Bone marrow (tissue), 2 donors: ENCODE measurements around the gene NDRG3.
"Not testable (repeated sequence)": the region's sequence is repeated elsewhere in the genome, so short reads cannot be mapped to it uniquely, and the experiment has no call there.

ENCODE experiments used
- DNase-seq, 2 donors: peaks; one replicate each; lab custom pipeline; 2025; lab: John Stamatoyannopoulos, UW

NDRG3 gene

DNA sequence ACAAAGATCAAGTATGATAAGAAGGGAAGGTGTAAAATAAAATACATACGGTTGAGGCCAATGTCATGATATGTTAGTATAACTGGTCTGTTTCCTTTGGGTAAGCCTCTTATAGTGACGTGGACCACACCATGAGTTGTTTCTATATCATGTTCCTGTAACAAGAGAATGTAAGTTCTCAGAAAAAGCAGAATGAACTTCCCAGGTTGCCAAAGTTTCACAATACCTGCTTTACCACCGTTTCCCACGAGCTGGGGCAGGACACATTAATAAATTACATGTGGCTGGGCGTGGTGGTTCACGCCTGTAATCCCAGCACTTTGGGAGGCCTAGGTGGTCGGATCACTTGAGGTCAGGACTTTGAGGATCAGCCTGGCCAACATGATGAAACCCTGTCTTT, 57.3 kb downstream of the NDRG3 start:
- DNase-seq: no peak

DNA sequence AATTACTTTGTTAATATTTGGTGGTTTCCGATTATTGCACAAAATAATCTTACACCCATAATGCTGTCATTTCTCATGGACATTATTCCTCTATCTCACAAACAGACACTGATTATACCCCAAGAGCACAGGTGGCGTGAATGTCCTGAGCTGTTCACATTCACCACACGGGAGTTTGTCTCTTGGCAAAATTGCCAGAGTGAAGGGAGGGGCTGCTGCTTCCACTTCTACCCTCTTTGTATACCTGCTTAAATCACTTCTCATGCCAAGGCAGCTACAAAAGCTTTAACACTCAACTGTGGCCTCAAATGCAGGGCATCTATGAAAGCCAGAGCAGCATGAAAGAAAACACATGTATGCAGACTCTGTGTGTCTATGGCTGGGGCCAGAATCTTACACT, 58.0 kb downstream of the NDRG3 start:
- no peak for DNase-seq

DNA sequence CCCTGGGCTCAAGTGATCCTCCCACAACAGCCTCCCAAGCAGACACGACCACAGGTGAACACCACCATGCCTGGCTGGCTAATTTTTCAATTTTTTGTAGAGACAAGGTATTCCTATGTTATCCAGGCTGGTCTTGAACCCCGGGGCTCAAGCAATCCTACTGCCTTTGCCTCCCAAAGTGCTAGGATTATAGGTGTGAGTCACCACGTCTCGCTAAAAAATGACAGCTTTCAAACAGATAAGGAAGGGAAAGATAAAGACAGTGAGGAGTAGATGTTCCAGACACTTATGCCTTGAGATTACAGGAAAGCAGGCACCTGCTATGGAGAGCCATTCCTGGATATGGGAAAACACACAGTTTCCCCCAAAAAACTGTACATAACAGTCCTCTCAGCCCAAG, 58.9 kb downstream of the NDRG3 start:
- no peak for DNase-seq

DNA sequence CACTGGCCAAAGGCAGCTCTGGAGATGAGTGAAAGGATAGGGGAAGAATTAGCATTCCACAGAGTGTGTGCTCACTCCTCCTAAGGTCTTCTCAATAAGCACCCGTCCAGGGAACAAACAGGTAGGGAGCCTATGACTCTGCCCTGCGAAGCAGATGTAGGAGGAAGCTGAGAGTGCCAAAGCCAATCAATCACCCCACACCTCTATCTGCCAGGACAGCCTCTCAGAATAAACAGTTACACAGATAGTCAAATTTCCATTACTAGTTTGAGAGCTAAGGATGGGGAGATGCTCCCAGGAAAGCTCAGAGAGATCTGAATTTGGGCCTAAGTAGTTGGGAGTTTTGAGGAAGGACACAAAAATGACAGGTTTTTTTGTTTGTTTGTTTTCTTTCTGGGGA, 59.4 kb downstream of the NDRG3 start:
- DNase-seq: no peak

DNA sequence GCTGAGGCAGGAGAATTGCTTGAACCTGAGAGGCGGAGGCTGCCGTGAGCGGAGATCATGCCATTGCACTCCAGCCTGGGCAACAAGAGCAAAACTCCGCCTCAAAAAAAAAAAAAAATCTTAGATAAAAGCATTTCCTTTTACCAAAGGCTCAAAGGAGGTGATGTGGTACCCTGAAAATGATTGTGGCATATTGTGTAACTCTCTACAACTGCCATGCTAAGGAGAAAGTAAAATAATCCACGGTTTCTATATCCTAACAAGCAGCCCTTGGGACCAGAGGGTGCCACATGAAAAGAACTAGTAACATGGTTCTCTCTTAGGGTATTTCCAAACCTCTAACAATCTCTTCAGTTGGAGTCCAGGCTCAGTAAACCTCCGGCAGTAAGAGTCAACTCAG, 61.1 kb downstream of the NDRG3 start:
- no peak for DNase-seq

DNA sequence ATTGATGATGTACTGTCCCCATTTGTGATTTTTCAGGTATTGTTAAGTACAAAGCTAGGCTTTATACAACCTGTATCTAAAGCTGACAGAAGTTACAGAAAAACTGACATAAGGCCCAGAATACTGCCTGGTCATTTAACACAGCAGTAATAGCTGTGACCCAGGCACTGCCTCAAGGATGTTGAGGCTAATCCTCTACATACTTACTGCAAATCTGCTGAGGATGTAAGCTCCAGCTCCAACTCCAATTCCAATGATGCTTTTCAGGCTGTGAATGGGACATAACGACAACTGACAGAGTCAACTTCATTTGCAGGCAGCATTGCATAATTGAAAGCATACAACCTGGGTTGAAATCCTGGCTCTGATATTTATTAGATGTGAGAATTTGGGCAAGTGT, 63.6 kb downstream of the NDRG3 start:
- no peak for DNase-seq

DNA sequence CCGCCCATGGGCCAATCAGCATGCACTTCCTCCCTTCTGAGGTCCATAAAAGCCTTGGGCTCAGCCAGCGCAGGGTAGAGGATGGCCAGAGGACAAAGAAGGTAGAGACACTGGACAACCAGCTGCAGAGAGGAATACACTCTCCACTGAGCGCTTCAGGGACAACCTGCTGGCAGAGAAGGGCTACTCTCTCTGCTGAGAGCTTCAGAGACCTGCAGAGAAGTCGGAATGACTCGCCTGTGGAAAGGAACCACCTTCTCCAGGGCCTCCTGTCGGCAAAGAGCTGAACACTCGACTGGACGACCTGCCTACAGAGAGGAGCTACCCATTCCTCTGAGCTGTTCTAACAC, 68.5 kb downstream of the NDRG3 start:
- no peak for DNase-seq

- no peak for DNase-seq
These were observed 69.0 kb downstream of the NDRG3 start for GRCh38 chr20:36676701-36677421.

DNA sequence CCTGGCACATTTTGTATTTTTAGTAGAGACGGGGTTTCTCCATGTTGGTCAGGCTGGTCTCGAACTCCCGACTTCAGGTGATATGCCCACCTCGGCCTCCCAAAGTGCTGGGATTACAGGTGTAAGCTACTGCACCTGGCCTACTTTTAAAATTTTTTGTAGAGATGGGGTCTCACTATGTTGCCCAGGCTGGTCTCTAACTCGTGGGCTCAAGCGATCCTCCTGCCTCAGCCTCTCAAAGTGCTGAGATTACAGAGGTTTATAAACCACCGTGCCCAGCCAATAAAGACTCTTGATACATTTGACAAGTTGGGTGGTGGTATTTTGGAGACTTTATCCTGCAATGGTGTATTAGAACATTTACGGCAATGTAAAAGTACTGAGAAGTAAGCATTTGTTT, 70.3 kb downstream of the NDRG3 start:
- not testable (repeated sequence) for DNase-seq

DNA sequence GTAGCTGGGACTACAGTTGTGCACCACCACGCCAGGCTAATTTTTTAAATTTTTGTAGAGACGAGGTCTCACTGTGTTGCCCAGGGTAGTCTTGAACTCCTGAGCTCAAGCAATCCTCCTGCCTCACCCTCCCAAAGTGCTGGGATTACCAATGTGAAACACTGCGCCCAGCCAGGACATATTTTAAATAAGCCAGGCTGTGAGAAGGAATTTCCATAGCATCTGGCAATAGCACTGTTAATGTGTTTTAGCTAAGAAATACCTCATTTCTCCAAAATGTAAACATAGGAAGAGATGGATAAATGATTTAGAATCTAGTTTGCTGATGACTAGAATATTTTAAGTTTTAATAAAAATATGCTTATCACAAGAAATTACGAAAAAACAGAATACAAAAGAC, 72.9 kb downstream of the NDRG3 start:
- DNase-seq: no peak

DNA sequence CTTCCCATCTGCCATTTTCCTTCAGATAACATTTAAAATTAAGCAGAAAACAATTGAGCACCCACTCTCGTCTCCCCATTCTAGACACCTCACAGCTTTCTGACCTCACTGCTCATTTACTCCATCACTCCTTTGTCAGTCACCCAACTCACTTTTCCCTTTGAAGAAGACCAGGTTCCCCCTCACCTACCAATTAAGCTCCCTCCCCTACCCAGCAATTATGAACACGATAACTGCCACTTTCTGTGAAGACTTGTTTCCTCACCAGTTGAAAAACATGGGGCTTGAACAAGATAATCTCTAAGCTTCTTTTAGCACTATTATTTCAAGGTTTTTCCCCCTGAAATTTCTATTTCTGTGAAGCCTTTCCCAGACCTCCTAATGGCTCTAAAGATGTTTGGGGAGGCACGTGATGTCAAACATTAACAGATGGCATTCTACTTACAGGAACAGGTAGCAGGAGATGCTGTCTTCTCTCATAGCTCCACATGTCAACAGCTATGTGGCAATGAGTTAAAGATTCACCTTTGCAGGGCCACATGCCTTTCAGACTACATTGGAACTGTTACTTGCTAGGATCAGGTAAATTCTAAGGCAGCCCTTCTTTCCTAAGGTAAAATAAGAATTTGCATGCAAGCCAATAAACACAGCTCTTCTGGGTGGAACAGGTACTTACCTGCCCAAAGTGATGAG, 75.1 kb downstream of the NDRG3 start:
- no peak for DNase-seq

- no peak for DNase-seq
These were observed 79.6 kb downstream of the NDRG3 start for GRCh38 chr20:36666181-36666740.

GRCh38 chr20:36663031-36663430, 82.9 kb downstream of the NDRG3 start:
- peak in 1 of 2 donors; percentile 5 for DNase-seq

DNA sequence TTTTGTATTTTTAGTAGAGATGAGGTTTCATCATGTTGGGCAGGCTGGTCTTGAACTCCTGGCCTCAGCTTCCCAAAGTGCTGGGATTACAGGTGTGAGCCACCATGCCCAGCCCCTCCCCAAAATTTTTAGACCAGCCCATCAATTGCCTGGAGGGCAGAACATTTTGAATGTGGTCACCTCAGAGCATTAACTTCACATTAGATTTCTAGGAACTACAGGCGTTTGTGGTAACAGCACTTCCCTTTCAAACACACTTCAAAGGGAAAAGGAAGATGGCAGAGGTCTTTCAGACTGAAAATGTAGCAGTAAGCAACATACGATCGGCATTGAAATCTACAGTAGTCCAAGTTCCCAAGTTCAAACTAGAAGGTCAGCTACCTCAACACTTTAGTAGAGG, 87.6 kb downstream of the NDRG3 start:
- DNase-seq: peak in 1 of 2 donors; percentile 30

DNA sequence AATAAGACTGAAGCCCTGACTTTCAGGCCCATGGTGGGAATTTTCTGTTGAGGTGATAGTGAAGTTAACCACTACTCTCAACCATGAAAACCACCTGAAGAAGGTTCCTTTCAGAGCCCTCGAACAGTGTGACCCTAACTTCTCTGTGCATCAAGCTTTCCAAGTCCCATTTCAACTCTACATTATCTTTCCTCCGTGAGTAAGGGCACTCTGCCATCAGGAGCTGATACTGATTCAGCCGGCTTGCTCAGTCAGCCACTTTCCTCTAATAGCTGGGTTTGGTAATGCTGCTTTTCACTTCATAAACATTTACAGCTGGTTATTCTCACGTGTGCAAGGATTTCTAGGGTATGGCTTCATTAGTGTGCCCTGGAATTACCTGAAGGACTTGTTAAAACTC, 89.2 kb downstream of the NDRG3 start:
- DNase-seq: no peak

GRCh38 chr20:36655004-36655403, 90.9 kb downstream of the NDRG3 start:
- no peak for DNase-seq

GRCh38 chr20:36654506-36654905, 91.4 kb downstream of the NDRG3 start:
- no peak for DNase-seq

DNA sequence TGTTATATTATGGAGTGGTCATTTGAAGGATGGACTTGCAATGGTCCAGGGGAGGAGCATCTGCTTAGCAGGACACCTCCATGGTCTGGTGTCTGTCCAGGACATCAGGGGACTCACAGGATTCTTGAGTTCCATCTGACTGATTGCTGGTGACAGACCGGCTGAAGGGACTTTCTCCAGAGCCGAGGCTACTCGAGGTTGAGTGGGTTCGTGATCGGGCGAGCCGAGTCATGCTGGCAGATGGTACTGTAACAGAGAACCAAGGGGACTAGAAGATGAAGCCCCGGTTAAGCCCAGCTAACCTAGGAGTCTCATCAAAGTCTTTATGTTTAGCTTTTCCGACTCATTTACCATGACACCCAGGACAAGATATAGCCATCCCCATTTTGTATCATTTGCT, 92.4 kb downstream of the NDRG3 start:
- DNase-seq: no peak

DNA sequence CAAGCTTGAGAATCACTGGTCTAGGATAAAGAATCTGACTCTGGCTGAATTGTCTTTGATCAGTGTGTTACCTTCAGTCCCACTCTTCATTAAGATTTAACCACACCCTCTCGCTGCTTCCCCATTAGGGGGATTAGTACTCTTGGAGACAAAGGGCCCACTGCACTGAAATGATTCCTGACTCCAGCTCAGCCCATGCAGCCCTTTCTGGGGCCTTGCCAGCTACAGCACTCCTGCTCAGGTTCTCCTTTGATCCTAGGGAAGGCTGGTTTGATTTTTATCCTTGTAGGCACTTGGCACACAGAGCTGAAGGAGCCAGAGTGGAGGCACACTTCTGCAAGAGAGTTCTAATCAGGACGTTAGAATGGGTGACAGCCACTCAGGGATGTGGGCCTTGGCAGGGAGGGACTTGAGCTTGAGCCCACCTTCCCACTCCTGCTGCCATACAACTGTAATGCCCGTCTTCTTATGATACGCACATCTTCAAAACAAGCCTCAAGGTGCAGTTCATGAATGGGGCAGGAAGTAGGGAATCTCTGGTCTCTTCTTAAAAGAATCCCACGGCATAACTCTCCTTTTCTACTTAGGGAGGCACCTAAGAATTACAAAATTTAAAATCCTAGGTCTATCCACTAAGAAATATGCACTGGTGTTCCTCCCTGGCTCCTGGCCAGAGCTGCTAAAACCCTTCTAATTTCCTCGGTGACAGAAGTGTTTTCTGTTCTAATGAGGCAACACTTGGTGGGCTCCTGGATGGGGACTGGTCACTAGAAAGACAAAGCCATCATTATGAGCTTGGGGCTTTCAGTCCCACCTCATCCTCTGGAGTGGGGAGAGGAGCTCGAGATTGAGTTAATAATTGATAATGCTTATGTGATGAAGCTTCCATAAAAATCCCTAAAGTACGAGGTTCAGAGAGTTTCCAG, 98.4 kb downstream of the NDRG3 start:
- DNase-seq: no peak

DNA sequence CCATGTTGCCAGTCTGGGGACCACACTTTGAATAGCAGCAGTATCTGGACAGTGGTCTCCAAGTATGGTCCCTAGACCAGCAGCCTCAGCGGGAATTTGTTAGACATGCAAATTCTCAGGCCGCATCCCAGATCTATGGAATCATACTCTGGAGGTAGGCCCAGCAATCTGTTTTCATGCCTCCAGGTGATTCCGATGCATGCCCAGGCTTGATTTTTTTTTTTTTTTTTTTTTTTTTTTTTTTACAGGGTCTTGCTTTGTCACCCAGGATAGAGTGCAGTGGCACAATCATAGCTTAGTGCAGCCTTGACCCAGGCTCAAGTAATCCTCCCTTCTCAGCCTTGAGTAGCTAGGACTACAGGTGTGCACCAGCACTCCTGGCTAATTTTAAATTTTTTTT, 99.2 kb downstream of the NDRG3 start:
- no peak for DNase-seq

DNA sequence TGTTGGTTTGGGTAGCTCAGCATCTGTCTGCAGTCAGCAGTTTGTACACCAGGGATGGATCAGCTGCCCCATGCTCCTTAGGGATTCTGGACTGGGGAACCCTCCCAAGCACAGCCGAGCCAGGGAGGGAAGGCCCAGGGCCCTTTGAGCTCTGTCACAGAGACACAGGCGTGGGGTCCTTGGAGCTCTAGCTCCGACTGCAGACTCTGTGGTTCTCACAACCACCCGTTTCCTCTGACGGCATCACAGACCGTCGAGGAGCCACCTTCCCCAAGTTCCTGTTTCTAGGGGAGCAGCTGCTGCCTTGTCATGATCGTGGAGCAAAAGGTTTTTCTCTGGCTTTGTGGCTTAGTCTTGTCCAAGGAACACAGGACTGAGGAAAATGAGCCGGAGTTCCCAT, 99.9 kb downstream of the NDRG3 start, which contains the start of gene SLA2:
Gene SLA2, minus strand, starts transcription at position 199 of the 400 bp plus-strand sequence. CDS start 4,861 bp downstream, outside the sequence.
- peak; percentile 15 to 92 for DNase-seq

DNA sequence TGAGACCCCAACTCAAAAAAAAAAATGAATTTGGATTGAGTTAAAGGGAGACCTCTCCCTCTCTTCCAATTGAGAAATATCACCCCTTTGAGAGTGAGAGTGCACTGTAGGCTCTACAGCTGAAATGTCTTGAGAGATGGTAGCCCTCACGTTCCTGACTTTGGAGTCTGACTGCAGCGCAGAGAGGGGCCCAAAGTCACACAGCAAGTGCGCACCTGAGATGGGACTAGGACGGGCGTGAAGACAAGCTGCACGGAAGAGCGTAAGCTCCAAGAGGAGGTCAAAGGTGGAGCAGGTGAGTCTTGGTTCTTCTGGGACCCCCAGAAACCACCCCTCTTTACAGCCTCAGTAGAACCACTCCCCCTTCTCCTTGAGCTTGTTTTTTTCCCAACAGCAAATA, 100.5 kb downstream of the NDRG3 start:
- DNase-seq: no peak
